Occipital lobe (tissue), 2 donors: ENCODE results near the gene PLA2R1. TPM values are rescaled to one million over a fixed set of nuclear protein-coding genes. Genes with fewer than 3 reads are reported as not detected.
"Not testable (repeated sequence)": the region's sequence is repeated elsewhere in the genome, so short reads cannot be mapped to it uniquely, and the experiment has no call there.

ENCODE experiments used
- DNase-seq: peaks from one replicate; lab custom pipeline; 2025; lab: John Stamatoyannopoulos, UW
- total RNA-seq: library from RNA; depleted of rRNA; stranded (reverse); fragments of >200 nt; gene quantifications from one replicate; pipeline ENCODE4 v1.2.3, GENCODE V29; 2014

PLA2R1 gene
- total RNA-seq, 1 donor from 2014 or later = 1.7 TPM

DNA sequence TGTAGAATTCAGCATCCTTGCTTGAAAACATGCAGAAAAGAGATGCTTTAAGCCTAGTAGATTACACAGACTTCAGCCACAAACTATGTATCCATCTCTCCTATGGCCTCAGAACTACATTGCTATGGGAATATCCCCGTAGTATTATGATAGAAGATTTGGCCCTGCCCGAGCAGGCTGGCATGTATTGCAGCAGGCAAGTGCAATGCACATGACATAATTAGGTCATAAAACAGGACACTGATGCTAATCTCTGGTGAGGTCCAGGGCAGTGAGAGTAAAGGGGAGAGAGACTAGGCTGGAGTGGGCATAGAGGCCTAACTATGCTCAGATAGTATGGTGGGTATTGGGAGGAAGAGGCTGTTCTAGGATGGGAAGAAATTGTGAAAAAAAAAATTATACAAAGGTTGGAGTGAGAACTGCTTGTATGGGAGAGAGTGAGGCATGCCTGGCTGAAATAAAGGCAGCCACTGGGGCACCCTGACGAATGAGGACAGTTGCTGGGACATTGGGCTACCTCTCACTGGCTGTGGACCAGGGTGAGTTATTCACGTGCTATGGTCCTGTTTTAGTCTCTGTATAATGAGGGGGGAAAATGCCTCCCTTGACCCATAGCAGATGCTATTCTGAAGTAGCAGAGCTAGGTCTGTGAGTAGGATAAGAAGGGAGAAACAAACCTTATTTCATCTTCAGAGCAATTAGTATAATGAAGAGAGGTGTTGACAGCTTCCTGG lies 1.6 kb upstream of the PLA2R1 start:
- DNase-seq = no peak

- DNase-seq = no peak
Measured at GRCh38 chr2:160063271-160063670, 856 bp upstream of the PLA2R1 start.

- DNase-seq = no peak
Measured at GRCh38 chr2:160061944-160062291, 497 bp downstream of the PLA2R1 start.

- no peak for DNase-seq
Measured at GRCh38 chr2:160061533-160061932, 882 bp downstream of the PLA2R1 start.

DNA sequence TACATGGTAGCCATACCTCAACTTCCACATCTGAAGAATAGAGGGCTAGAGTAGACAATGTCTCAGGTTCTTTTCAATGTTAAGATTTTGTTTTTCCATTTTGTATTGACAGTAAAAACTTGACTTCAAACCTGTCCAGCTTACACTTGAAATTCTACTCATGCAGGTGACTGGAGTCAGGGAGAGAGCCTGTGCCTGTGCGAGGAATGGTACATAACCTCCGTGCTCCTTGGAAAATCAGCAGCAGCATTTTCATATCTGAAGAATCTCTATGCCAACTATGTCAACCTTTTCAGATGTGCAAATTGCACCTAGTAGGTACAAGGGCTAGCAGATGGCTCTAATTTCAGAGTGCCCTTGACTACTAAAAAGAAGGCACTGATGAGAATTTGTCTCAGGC lies 2.1 kb downstream of the PLA2R1 start:
- DNase-seq = no peak

DNA sequence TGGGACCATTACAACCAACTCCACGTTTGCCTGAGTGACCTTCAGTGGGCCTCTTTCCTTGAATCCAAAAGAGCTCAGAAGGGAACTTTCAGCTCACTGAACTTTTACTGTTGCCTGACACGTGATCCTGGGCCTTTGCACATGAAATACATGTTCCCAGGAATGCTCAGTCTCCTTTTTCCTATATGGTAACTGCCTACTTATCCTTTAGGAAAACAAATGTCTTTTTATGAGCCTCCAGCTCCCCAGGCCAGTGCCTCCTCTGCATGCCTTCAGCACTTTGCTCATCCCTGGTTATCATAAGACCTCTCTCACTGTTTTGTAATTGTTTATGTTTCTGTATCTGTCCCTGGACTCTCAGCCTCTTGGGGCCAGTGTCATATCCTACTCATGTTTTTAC lies 5.1 kb downstream of the PLA2R1 start:
- DNase-seq = no peak

- no peak for DNase-seq
Measured at GRCh38 chr2:160055726-160056108, 6.7 kb downstream of the PLA2R1 start.

GRCh38 chr2:160054984-160055725 lies 7.3 kb downstream of the PLA2R1 start:
- DNase-seq = no peak

- no peak for DNase-seq
Measured at GRCh38 chr2:160053946-160054345, 8.5 kb downstream of the PLA2R1 start.

DNA sequence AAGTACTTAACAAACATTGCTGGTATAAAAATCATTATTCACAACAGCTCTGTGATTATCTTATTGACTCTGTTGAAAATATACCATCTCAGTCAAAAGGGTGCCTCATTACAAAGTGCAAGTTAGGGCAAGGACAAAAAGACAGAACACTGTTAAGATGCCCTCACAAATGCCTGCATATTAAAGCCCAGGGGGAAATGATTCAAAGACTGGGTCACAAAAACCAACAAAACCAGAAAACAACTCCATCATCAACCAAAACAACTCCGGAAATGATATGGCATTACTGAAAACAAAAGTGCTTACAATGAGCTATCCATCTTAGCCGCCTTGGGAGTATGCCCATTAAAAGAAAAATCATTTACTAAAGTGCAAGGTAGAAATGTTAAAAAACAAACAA lies 9.9 kb downstream of the PLA2R1 start:
- DNase-seq = no peak

- no peak for DNase-seq
Measured at GRCh38 chr2:160051371-160051800, 11.0 kb downstream of the PLA2R1 start.

DNA sequence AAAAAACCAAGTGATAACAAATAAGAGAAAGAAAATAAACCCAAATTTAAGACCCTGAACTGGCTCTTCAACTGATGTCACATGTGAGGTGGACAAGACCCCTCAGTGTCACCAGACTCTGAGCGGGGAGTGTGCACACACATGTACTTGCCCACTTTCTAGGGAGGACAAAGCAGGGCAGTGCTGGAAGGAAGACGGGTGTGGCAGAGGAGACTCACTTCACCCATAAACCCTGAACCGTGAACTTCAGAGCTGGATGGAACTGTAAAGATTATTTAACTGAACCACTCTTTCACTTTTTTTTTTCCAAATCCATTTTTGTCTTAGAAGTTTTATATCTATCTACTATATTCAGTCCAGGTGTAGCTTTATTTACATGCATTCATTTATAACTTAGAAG lies 12.3 kb downstream of the PLA2R1 start:
- no peak for DNase-seq

- no peak for DNase-seq
Measured at GRCh38 chr2:160045703-160046210, 16.7 kb downstream of the PLA2R1 start.

- no peak for DNase-seq
Measured at GRCh38 chr2:160044728-160045127, 17.7 kb downstream of the PLA2R1 start.

- DNase-seq = no peak
Measured at GRCh38 chr2:160043265-160043664, 19.1 kb downstream of the PLA2R1 start.

- no peak for DNase-seq
Measured at GRCh38 chr2:160042054-160042453, 20.4 kb downstream of the PLA2R1 start.

- DNase-seq = no peak
Measured at GRCh38 chr2:160041091-160041490, 21.3 kb downstream of the PLA2R1 start.

GRCh38 chr2:160039166-160039903 lies 23.1 kb downstream of the PLA2R1 start:
- DNase-seq = no peak

GRCh38 chr2:160038662-160039061 lies 23.8 kb downstream of the PLA2R1 start:
- not testable (repeated sequence) for DNase-seq

- DNase-seq = no peak
Measured at GRCh38 chr2:160036736-160037135, 25.7 kb downstream of the PLA2R1 start.

DNA sequence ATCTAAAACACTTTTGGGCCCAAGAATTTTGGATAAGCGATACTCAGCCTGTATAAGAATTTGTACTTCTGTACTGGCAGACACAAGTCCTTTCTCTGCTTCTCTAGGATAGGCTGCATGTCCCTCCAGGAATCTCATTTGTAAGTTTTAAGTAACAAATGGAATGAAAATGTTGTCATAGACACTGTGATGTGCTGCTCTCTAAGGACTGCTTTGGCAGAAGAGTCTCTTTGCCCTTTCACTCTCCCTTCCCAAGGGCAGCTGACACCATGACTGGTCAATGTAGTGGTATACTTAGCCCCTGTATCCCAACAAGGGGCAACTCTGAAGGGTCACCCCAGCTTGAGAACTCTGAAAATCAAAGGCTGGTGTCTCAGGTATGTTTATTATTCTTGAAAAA lies 27.3 kb downstream of the PLA2R1 start:
- DNase-seq = no peak

DNA sequence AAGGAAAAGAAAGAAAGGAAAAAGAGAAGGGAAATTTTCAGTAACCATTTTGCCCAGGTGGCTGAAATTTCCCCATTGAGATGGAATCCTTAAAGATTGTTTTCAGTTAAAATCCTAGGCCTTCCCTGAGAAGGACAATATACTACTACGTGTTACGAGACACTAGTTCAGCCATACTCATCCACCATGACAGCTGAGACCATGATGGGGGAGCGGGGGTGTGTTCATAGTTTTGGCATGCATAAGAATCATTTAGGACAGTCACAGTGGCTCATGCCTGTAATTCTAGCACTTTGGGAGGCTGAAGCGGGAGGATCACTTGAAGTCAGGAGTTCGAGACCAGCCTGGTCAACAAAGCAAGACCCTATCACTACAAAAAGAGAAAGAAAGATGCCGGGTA lies 28.0 kb downstream of the PLA2R1 start:
- DNase-seq = no peak
